ENCODE results near the gene SLC39A7.

SLC39A7 gene

DNA sequence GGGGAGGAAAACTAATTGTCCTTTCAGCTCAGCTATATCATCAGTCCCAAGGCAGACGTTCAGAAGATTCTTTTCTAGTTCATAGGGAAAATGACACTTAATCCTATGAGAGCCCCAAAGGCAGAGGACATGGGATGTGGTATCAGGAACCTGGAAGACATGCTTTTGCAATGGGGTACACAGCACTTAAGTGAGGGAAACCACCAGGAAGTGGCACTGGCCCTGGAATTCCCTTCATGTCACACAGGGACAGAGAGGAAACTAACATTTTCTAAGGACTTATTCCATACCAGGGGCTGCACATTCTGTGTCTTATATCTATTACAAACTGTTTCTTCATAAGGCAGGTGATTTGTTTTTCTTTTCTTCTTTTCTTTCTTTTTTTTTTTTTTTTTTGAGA lies 42.8 kb downstream of the SLC39A7 start:
- no peak for DNase-seq

DNA sequence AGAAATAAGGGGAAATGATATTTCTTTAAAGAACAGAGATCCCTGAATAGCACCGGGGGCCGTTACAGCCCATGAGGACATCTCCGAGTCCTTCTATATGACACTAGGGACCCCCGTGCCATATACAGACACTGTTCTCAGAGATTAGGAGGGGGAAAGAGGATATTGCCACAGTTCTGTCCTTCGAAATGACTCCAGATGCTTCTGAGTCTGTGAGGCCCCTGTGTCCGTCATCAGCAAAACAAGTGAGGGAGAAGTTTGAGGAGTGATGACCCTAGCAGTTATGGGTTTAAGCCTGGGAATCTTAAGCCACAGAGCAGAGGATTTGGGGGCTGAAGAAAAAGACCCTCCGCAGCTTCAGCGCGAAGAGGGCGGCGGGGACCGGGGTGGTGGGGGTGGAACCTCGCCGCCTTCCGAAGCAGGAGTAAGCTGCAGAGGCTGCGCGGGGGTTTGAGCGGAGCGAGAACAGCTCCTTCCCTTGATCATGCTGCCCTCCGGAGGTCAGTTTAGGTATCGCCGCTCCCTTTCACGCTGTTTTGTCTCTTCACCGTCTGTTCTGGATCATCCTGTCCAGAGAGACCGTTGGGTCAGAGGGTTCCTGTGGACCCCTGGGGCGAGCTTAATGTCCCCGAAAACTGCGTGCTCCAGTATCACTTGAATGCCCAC lies 47.4 kb downstream of the SLC39A7 start:
- DNase-seq = peak; percentile 88

DNA sequence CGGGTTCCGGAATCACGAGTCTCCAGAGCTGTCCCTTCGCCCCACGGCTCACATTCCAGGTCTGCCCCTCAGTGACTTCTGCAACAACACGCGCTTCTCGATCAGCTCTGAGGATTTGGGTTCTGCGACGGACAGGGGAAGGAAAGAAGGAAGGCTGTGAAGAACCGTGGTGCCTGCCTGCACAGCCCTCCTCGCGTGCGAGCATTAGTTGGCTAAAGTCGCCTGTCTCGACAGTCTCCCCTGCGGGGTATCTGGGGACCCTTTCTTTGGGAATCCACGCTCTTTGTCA lies 47.9 kb downstream of the SLC39A7 start:
- no peak for DNase-seq

DNA sequence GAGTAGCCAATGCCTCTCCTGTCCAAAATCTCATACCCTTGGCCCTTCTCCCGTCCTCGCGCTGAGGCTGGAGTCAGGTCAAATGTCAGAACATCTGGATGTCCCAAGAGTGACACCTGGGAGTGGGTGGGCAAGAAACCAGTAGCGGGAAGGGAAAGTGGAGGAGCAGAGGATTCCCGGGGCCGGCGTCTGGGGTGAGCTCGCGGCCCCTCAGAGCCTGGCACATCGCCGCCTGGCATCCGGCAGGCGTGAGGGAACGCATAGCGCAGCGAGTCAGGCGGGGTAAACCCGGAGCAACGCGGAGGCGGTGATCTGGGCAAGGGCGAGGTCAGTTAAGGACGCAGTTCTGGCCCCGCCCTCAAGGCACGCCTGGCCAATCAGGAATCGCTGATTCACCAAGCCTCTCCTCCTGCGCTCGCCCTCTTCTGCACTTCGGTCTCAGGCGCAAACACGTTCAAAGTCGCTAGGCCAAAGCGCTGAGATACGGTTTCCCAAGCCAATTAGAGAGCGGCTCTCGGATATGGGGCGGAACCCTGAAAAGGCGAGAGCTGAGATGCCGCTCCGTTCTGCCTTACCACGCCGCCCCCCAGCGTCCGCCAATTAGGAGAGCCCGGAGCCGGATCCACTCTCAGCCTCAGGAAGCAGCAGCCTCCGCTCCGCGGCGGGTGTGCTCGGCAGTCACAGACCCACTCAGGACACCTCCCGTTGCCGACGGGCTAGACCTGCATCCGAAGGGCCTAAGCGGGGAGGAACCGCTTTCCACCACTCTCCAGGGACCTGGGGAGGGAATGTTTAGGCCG lies 48.5 kb downstream of the SLC39A7 start:
- peak; percentile 87 for DNase-seq

DNA sequence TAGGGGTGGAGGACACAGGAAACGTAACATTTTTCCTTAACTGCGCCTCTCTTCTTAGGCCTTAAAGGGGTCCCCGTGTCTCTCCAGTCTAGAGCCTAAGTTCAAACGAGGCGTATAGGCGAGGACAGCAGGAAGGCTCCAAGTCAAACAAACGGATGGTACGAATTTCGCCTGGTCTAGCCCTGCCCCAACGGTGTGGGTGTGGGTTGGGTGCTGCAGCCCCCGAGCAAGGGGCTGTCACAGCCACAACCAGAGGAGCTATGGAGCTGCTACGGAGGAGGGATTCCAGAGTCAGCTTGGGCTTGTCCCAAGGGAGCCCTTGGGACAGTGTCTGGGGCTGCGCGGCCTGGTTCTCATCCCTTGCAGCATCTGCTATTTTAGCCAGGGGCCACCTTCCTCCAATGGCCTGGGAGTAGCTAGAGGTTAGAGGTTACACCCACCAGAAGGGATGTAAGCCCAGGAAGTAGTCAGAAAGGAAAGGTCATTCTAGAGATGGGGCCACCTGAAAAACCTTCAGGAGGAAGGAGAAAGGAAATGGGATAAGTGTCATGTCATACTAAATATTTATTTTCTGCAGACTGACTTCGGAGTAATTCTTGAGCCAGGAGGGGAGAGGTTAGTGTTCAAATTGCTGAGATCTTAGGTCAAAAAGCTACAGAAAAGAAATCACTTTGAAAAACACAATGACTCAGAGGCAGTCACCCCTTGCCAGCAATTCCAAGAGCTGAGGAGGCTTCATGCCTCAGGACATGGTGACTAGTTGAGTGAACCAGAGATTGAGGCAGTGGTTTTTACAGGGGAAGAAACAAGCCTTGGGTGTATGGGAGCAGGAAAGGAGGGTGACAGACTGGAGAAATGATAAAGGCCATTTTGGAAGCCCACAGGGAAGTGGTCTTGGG lies 49.3 kb downstream of the SLC39A7 start:
- DNase-seq = no peak

DNA sequence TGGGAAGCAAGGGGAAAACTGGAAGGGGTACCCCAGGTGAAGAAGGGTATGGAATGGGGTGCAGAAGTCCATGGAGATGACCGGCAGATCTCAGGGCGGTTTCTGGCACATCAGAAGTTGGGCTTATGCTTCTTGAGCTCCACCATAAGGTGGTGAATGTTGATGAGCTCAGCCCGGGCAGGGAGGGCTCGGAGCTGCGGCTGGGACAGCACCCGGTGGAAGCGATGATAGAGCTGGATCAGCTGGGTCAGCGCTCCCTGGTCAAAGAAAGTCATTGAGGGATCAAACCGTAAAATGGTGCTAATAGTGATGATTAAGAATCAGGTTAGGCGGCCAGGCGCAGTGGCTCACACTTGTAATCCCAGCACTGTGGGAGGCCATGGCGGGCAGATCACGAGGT lies 50.1 kb downstream of the SLC39A7 start:
- DNase-seq = no peak

DNA sequence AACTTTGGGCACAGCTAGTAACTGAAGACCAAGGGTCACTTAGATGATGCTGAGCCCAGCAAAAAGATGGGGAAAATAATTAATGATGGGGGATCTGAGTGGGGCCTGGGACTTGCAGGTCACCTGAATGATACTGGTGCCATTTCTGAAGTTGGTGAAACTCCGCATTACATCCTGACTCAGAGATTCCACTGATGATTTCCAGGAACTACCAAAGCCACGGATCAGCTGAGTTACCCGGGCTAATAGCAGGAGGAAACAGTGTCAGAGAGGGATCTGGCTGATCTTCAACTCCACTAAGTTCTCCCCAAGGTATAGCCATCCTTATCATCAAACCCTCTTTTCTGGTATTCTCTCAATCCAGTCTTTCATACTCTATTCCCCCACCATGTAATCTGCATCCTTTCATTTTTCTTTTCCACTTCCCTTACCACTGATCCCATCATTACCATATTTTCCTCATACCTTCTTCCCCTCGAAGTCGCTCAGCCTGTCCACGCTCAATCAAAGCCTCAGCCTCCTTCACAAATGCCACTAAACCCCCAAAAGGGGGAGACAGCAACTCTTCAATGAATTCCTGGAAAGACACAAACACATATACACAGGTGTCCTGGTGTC lies 50.8 kb downstream of the SLC39A7 start:
- no peak for DNase-seq

DNA sequence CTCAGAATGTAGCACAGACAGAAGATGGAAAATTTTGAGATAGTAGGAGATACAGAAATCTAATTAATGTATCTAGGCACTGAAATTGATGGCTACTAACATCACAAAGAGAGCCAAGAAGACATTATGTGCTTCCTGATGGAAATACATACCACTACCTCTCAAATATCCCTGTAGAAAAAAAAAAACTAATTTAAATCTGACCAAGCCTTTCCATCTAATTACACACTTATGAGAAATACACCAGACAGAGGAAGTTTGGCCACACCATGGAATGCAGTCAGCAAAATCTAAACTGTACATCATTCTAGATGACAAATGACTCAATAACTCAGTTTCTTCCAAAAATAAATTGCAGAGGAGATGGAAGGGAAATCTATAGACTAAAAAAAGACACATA lies 52.1 kb downstream of the SLC39A7 start:
- DNase-seq = no peak
